GM18868 (cell line): Measurements from ENCODE around the gene KDM4C.
A peak's percentile ranks its signal among the peaks of the same experiment; 100 is the strongest.

Experiments used
- ATAC-seq: cut with Tn5 transposase; IDR thresholded peaks from one replicate; pipeline ENCODE4 v1.9.1; 2021; ENCODE audit warnings: mild to moderate bottlenecking, moderate library complexity; ENCODE audit not compliant: unreplicated experiment

Gene KDM4C

DNA sequence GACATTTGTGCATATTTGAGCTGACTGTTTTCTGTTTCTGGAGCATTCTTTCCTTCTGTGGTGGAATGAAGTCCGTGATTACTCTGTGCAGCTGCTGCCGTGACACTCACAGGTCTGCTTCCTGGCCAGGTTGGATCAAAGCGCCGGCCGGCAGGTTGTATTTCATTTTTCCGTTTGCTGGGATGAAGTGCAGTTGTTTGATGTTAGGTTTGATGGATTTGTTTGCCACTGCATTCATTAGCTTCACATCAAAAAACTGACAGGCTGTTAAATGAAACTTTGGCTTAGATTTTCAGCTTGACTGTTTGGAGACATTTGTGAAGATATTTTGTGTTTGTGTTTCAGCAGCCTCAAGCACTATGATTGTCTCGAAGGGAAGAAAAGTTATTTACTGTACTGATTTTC is 140.1 kb downstream of the KDM4C start:
- no peak for ATAC-seq

DNA sequence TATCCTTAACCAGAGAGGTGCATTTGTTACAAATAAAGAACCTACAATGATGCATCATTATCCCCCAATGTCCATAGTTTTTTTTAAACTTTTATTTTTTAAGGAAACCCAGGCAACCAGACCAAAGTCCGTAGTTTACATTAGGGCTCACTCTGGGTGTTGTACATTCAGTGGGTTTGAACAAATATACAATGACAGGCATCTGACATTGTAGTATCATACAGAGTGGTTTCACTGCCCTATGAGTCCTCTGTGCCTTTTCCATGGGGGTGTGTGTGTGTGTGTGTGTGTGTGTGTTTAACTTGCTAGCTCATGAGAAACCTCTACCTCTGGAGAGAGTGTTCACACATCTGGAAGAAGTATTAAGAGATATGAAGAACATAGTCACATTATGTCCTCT is 141.5 kb downstream of the KDM4C start:
- ATAC-seq: no peak

- no peak for ATAC-seq
These were observed 142.7 kb downstream of the KDM4C start for GRCh38 chr9:6900440-6900883.

- no peak for ATAC-seq
These were observed 143.4 kb downstream of the KDM4C start for GRCh38 chr9:6901180-6901579.

GRCh38 chr9:6902423-6902822 is 144.7 kb downstream of the KDM4C start:
- ATAC-seq: peak; percentile 68

GRCh38 chr9:6904371-6904770 is 146.6 kb downstream of the KDM4C start:
- no peak for ATAC-seq

- no peak for ATAC-seq
These were observed 148.1 kb downstream of the KDM4C start for GRCh38 chr9:6905850-6906375.

DNA sequence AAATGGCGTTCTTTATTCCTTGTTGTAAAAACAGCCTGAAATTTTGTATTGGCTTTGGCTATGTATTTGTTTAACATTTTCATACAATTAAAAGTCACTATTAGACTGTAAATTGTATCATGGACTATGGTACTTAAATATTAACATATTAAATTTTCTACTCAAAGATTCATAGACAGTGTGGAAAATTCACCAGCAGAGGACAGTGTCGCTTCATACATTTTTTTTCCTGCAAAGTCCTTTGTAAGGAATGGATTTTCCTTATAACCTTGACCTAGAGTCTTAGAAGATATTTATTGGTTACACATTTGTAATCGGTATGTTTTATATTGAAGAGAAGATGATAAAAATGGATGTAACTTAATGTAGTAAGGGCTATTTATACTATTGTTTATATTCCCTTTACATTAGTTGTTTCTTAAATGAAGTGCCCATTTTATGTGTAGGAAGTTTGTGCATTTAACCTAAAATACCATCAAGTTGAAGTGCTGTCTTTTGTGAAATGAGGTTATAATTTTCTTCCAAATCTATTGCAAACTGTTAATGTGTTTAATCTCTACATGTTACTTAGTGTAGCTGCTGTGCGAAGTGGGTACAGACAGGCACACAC is 150.1 kb downstream of the KDM4C start:
- no peak for ATAC-seq

- no peak for ATAC-seq
These were observed 151.4 kb downstream of the KDM4C start for GRCh38 chr9:6909181-6909580.

DNA sequence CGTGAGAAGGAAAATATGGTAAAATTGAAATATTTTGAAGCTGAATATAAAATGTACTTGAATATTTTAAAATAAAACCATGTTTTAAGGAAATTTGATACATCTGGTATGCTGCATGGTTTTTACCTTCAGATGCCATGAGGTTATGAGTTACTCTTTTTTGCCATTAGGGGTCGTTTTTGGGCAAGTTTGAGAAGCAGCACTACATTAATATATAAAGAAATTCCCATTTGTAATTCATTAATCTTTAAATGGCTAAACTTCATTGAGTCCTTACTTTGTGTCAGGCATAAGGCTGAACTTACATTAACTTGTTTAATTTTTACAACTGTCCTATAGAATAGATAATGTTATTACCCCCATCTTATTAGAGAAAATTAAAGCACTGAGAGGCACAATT is 152.3 kb downstream of the KDM4C start:
- no peak for ATAC-seq

DNA sequence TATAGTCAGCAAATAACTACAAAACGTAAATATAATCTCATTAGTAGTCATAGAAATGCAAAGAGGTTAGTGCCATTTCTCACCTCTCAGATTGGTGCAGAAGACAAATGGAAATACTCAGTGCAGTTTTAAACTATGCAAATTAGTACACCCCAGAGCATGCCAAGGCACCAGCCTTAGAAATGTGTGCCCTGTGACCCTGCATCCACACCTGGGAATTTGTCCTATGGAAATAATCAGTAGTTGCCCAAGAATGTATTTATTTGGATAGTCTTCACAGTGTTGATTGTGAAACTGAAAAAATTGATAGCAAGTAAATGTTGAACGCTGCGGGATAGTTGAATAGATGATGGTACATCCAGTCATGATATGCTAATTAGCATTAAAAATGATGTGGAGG is 152.7 kb downstream of the KDM4C start:
- no peak for ATAC-seq

DNA sequence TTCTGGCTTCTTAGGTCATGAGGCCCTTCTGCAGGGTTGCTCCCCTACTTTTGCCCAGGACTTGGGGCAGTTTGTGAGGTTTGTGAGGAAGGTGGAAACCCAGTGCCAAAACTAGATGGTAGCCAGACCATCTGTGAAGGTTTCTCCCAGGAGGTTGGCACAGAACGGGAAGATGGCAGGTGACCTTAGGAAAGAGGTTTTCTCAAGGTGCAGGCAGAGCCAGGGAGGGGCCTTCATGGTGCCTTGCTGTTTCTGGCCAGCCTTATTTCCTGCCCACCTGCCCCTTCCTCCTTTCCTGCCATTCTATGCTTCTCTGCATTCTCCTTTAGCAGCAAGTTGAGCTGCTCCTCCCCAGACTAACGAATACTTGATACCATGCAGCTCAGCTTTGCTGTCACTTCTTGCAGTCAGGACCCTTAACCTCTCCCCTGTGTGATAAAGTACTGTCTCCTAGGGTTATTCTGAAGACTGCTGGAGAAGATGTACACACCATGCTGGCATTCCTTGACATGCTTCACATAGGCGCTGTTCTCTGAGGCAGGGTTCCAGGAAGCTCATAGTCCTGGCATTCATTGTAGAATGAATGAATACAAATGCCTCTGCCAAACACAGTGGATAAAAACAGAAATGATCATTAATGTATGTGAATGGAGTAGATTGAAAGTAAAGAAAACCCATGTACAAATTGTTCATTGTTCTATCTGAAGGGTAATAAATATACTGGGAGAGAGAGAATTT is 154.3 kb downstream of the KDM4C start:
- no peak for ATAC-seq

GRCh38 chr9:6915635-6916034 is 157.9 kb downstream of the KDM4C start:
- no peak for ATAC-seq

DNA sequence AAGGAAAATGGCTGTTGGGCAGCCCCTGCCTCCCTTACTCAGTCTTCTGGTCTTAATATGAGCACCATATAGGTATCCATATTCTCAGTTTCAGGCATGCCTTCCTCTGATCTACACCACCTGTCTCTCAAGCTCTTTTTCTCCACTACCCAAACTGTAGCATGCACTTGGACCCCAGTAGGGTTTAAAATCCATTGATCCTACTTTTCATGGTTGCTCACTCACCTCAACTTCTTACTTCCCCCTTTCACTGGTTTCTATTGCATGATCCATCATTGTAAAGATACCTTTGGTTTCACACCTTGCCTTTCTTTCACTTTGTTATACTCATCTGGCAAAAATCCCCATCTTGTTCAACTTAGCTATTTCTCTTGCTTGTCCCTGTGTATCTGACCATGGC is 159.4 kb downstream of the KDM4C start:
- ATAC-seq: peak; percentile 93

DNA sequence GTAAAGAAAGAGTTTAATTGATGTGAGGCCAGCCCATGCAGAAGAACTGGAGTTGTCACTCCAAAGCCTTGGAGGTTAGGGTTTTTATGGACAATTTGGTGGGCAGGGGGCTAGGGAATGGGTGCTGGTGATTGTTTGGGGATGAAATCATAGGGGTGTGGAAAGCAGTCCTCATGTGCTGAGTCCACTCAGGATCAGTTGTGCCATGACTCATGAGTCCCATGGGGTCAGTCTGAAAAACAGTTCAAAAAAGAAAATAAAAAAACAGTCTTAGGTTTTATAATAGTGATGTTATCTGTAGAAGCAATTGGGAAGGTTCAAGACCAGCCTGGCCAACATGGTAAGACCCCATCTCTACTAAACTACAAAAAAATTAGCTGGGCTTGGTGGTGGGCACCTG is 162.3 kb downstream of the KDM4C start:
- ATAC-seq: no peak

DNA sequence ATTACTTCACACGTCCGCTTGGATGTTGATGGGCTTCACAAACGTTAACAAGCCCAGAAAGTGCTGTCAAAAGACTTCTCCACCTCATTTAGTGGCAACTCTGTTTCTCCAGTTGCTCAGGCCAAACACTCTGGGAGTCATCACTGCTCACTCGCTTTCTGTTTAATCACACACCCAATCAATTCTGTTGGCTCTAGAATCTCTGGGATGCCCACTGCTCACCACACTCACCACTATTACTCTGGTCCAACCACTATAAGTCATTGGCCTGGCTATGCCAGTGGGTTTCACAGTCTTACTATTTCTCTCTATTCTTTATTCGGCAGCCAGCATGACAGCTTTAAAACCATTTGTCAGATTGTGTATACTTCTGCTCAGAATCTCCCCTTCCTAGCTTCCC is 163.5 kb downstream of the KDM4C start:
- ATAC-seq: no peak

GRCh38 chr9:6922124-6922676 is 164.4 kb downstream of the KDM4C start:
- ATAC-seq: no peak

DNA sequence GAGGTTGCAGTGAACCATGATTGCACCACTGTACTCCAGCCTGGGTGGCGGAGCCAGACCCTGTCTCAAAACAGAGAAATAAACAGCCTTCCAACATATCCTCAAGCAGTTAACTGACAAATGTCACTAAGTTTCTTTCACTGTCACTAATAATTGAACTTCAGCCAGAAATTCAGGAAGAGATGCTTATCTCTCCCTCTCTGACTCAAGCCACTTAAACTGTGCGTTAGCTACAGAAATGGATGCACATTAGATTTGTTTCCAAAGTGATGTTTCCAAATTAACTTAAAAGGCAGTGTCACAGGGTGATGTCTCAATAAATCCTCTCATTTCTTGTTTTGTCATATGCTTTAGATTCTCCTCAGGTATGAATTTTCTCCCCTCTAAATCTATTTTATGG is 164.9 kb downstream of the KDM4C start:
- no peak for ATAC-seq

DNA sequence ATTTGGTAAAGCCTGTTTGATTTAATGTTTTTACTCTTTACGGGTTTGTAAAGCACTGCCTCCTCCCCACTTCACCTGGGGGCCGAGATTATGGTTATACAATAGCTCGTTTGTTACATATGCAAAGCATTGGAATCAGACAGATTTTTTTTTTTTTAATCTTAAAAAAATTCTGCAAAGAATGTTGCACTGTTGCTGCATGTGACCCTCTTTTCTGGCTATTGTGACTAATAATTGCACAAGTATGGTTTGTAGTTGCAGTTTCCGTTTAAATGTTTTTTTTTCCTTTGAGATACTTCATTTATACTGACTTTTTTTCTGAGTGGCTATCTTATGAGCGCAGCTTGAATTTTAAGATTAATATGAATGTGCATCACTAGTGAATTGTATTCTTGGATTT is 165.3 kb downstream of the KDM4C start:
- no peak for ATAC-seq

- no peak for ATAC-seq
These were observed 166.4 kb downstream of the KDM4C start for GRCh38 chr9:6924149-6924548.

GRCh38 chr9:6924988-6925563 is 167.3 kb downstream of the KDM4C start:
- no peak for ATAC-seq

DNA sequence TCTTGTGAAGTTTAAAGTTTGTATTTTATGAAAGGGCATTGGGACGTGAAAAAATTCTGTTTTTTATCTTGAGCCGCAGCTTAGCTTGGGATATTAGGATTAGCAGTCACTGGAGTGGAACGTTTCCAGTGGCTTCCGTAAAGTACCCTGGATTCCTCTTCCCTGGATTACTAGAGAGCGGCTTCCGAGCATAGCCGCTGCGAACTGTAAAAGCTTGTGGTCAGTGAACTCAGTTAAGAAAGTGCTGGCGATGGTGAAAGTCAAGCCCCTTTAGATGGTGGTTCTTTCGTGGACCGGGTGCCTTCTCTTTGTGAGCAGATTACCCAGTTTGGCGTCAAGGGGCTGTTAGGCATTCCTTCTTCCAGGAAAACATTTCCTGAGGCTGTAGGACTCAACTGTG is 168.1 kb downstream of the KDM4C start:
- ATAC-seq: no peak
